ENCODE results near the gene LGR5. TPM values are rescaled to one million over a fixed set of nuclear protein-coding genes. Genes with fewer than 3 reads are reported as not detected.

LGR5 gene
- total RNA-seq = not detected in 2 replicates

GRCh38 chr12:71439613-71440344, at the start of gene LGR5:
LGR5 (plus strand) TSS chr12:71439798; CDS start chr12:71440081, 283 bp downstream.

Other genes with a start within 250 kb of the LGR5 start
- 9.6 and 19.2 TPM in 2 replicates for gene ZFC3H1, start 224.1 kb downstream of the LGR5 start, total RNA-seq
- gene THAP2, start 224.5 kb downstream of the LGR5 start, total RNA-seq = 2.4 and 3.0 TPM in 2 replicates
- gene TMEM19, start 246.3 kb downstream of the LGR5 start, total RNA-seq = 24.0 and 35.3 TPM in 2 replicates